ENCODE data around the gene C20orf202. TPM values are rescaled to one million over a fixed set of nuclear protein-coding genes. Genes with fewer than 3 reads are reported as not detected.

Gene C20orf202
- total RNA-seq, 1 donor from 2014 or later = not detected

- no peak for TF ChIP-seq CTCF (IDR thresholded peaks at IDR 0.05; ENCODE audit: insufficient read depth, low read depth, low read length)
- no peak for TF ChIP-seq EZH2 (IDR thresholded peaks at IDR 0.05; ENCODE audit: insufficient read depth, low read length)
- Histone ChIP-seq H3K4me1 (ENCODE audit: insufficient read depth, low read length) (no peaks in the 10 kb centered on the region), H3K36me3 (ENCODE audit: insufficient read depth, low read length) (peaks cover 28% of the 10 kb centered on the region), H3K4me2 (ENCODE audit: low read length) (no peak overlapping the region), H3K79me2 (ENCODE audit: insufficient read depth, low read length) (no peaks in the 10 kb centered on the region), H4K20me1 (ENCODE audit: insufficient read depth, low read length) (peaks cover 23% of the 10 kb centered on the region), H3K9ac (ENCODE audit: low read length) (no peak overlapping the region), H3K4me3 (ENCODE audit: insufficient read depth, low read depth, low read length) (no peak overlapping the region), H2AFZ (ENCODE audit: low read depth, low read length) (no peak overlapping the region), H3K9me3 (ENCODE audit: insufficient read depth, low read depth, low read length) (no peaks in the 10 kb centered on the region), H3K27me3 (ENCODE audit: insufficient read depth, low read length) (no peaks in the 10 kb centered on the region), H3K27ac (ENCODE audit: low read depth, low read length) (no peak overlapping the region)
- Mint-ChIP-seq H3K4me1 (ENCODE audit: low read depth, unreplicated experiment) (no peaks in the 10 kb centered on the region), H3K9me3 (ENCODE audit: unreplicated experiment) (no peaks in the 10 kb centered on the region), H3K36me3 (ENCODE audit: low read depth, unreplicated experiment) (peaks cover 23% of the 10 kb centered on the region), H3K27me3 (ENCODE audit: low read depth, unreplicated experiment) (no peaks in the 10 kb centered on the region), H3K27ac (ENCODE audit: unreplicated experiment) (no peak overlapping the region), H3K4me3 (ENCODE audit: unreplicated experiment) (no peak overlapping the region)
- FAIRE-seq = no peak
- DNase-seq (ENCODE audit: low read depth) = no peak
Observed at GRCh38 chr20:1163105-1163504, 40.1 kb upstream of the C20orf202 start.

GRCh38 chr20:1163653-1164052 lies 39.6 kb upstream of the C20orf202 start:
- no peak overlapping the region for H3K9ac ChIP-seq (ENCODE audit: low read length)
- H3K27me3 ChIP-seq (ENCODE audit: insufficient read depth, low read length) = no peaks in the 10 kb centered on the region
- TF ChIP-seq EZH2 (IDR thresholded peaks at IDR 0.05; ENCODE audit: insufficient read depth, low read length) = no peak
- TF ChIP-seq CTCF (IDR thresholded peaks at IDR 0.05; ENCODE audit: insufficient read depth, low read depth, low read length) = no peak
- H3K4me3 ChIP-seq (ENCODE audit: insufficient read depth, low read depth, low read length) = no peak overlapping the region
- Mint-ChIP-seq H3K36me3 (ENCODE audit: low read depth, unreplicated experiment) (peaks cover 24% of the 10 kb centered on the region), H3K4me3 (ENCODE audit: unreplicated experiment) (no peak overlapping the region), H3K27ac (ENCODE audit: unreplicated experiment) (no peak overlapping the region), H3K9me3 (ENCODE audit: unreplicated experiment) (no peaks in the 10 kb centered on the region), H3K27me3 (ENCODE audit: low read depth, unreplicated experiment) (no peaks in the 10 kb centered on the region), H3K4me1 (ENCODE audit: low read depth, unreplicated experiment) (no peaks in the 10 kb centered on the region)
- no peak overlapping the region for H3K27ac ChIP-seq (ENCODE audit: low read depth, low read length)
- H3K36me3 ChIP-seq (ENCODE audit: insufficient read depth, low read length) = peaks cover 33% of the 10 kb centered on the region
- FAIRE-seq = no peak
- H2AFZ ChIP-seq (ENCODE audit: low read depth, low read length) = no peak overlapping the region
- H3K79me2 ChIP-seq (ENCODE audit: insufficient read depth, low read length) = no peaks in the 10 kb centered on the region
- no peak overlapping the region for H3K4me2 ChIP-seq (ENCODE audit: low read length)
- H3K9me3 ChIP-seq (ENCODE audit: insufficient read depth, low read depth, low read length) = no peaks in the 10 kb centered on the region
- H4K20me1 ChIP-seq (ENCODE audit: insufficient read depth, low read length) = peaks cover 23% of the 10 kb centered on the region
- DNase-seq (ENCODE audit: low read depth) = no peak
- no peaks in the 10 kb centered on the region for H3K4me1 ChIP-seq (ENCODE audit: insufficient read depth, low read length)

GRCh38 chr20:1164871-1165270 lies 38.4 kb upstream of the C20orf202 start:
- FAIRE-seq (no peak), DNase-seq (ENCODE audit: low read depth) (no peak)
- Histone ChIP-seq H2AFZ (ENCODE audit: low read depth, low read length) (no peak overlapping the region), H3K4me2 (ENCODE audit: low read length) (no peak overlapping the region), H3K4me3 (ENCODE audit: insufficient read depth, low read depth, low read length) (no peak overlapping the region), H3K27me3 (ENCODE audit: insufficient read depth, low read length) (no peaks in the 10 kb centered on the region), H4K20me1 (ENCODE audit: insufficient read depth, low read length) (peaks cover 27% of the 10 kb centered on the region), H3K36me3 (ENCODE audit: insufficient read depth, low read length) (peaks cover 36% of the 10 kb centered on the region), H3K79me2 (ENCODE audit: insufficient read depth, low read length) (no peaks in the 10 kb centered on the region), H3K9me3 (ENCODE audit: insufficient read depth, low read depth, low read length) (no peaks in the 10 kb centered on the region), H3K27ac (ENCODE audit: low read depth, low read length) (no peak overlapping the region), H3K9ac (ENCODE audit: low read length) (no peak overlapping the region), H3K4me1 (ENCODE audit: insufficient read depth, low read length) (no peaks in the 10 kb centered on the region)
- Mint-ChIP-seq H3K27ac (ENCODE audit: unreplicated experiment) (no peak overlapping the region), H3K9me3 (ENCODE audit: unreplicated experiment) (no peaks in the 10 kb centered on the region), H3K27me3 (ENCODE audit: low read depth, unreplicated experiment) (no peaks in the 10 kb centered on the region), H3K4me1 (ENCODE audit: low read depth, unreplicated experiment) (no peaks in the 10 kb centered on the region), H3K36me3 (ENCODE audit: low read depth, unreplicated experiment) (peaks cover 30% of the 10 kb centered on the region), H3K4me3 (ENCODE audit: unreplicated experiment) (no peak overlapping the region)
- no peak for TF ChIP-seq CTCF (IDR thresholded peaks at IDR 0.05; ENCODE audit: insufficient read depth, low read depth, low read length)
- TF ChIP-seq EZH2 (IDR thresholded peaks at IDR 0.05; ENCODE audit: insufficient read depth, low read length) = no peak

Measured in astrocyte (in vitro differentiated cells and primary cell).